ENCODE measurements around the gene PIGP. TPM values are rescaled to one million over a fixed set of nuclear protein-coding genes. Genes with fewer than 3 reads are reported as not detected.

The PIGP gene
- total and polyA plus RNA-seq, 2 of the 13 experiments (the other 11 are each of a cell fraction or from before 2014, with no cell fraction given): 14.8 to 33.4 TPM

GRCh38 chr21:37073417-37074196 is 736 bp upstream of the PIGP start (continued):
- TF ChIP-seq KLF6 (CRISPR knock-in tag; IDR thresholded peaks at IDR 0.05) (0 out of 2 replicates have a peak, but pooled peaks have one; percentile 16), DPF2 (CRISPR knock-in tag; IDR thresholded peaks at IDR 0.05; ENCODE audit: borderline replicate concordance, low read depth) (no peak), ZNF326 (CRISPR knock-in tag; IDR thresholded peaks at IDR 0.05; ENCODE audit: borderline replicate concordance) (no peak), U2AF2 (IDR thresholded peaks at IDR 0.05; ENCODE audit: low read depth, low read length) (no peak), KMT2B (CRISPR knock-in tag; IDR thresholded peaks at IDR 0.05) (no peak), PREB (CRISPR knock-in tag; IDR thresholded peaks at IDR 0.05) (no peak), ZNF569 (CRISPR knock-in tag; IDR thresholded peaks at IDR 0.05; ENCODE audit: borderline replicate concordance) (no peak), ZNF280B (CRISPR knock-in tag; IDR thresholded peaks at IDR 0.05; ENCODE audit: borderline replicate concordance) (0 out of 2 replicates have a peak, but pooled peaks have one; percentile 59), ATF7-NPFF (CRISPR knock-in tag; IDR thresholded peaks at IDR 0.05; ENCODE audit: low read depth) (no peak), CSRNP1 (CRISPR knock-in tag; IDR thresholded peaks at IDR 0.05) (no peak), HOXA3 (CRISPR knock-in tag; IDR thresholded peaks at IDR 0.05) (0 out of 2 replicates have a peak, but pooled peaks have one; percentile 7), NFE2L1 (CRISPR knock-in tag; IDR thresholded peaks at IDR 0.05; ENCODE audit: borderline replicate concordance) (no peak), SP140L (CRISPR knock-in tag; IDR thresholded peaks at IDR 0.05; ENCODE audit: borderline replicate concordance) (no peak), PCBP1 (IDR thresholded peaks at IDR 0.05; ENCODE audit: borderline replicate concordance, low read depth, low read length) (no peak), RBFOX2 (IDR thresholded peaks at IDR 0.05; ENCODE audit: low read depth, low read length) (peak; percentile 52), ATF4 (CRISPR knock-in tag; IDR thresholded peaks at IDR 0.05) (peak in 1 of 2 experiments; percentile 52; a peak in 2 of 4 replicates), ZNF160 (CRISPR knock-in tag; IDR thresholded peaks at IDR 0.05) (0 out of 2 replicates have a peak, but pooled peaks have one; percentile 16), FOXA1 (IDR thresholded peaks at IDR 0.05) (no peak), FOXA1 (CRISPR knock-in tag; IDR thresholded peaks at IDR 0.05) (no peak), ZMYM2 (CRISPR knock-in tag; IDR thresholded peaks at IDR 0.05) (peak; percentile 84; the same call in 1 of the 2 replicates), MZF1 (CRISPR knock-in tag; IDR thresholded peaks at IDR 0.05; ENCODE audit: borderline replicate concordance) (no peak), ZNF317 (CRISPR knock-in tag; IDR thresholded peaks at IDR 0.05) (no peak), ZNF747 (CRISPR knock-in tag; IDR thresholded peaks at IDR 0.05; ENCODE audit: borderline replicate concordance) (no peak), CBFB (CRISPR knock-in tag; IDR thresholded peaks at IDR 0.05) (no peak), ZNF772 (CRISPR knock-in tag; IDR thresholded peaks at IDR 0.05) (peak; percentile 86), SPEN (CRISPR knock-in tag; IDR thresholded peaks at IDR 0.05; ENCODE audit: low read depth) (peak; percentile 29)
